Peyer's patch (tissue), 4 donors: ENCODE results near the gene DST.

Experiments
- POLR2A ChIP-seq, 2 donors: fragments of 450-650 bp; IDR thresholded peaks; one replicate each; pipeline ENCODE4 v1.5.1; 2017; ENCODE audit warnings: antibody characterized with exemption in 2 of 2, mild to moderate bottlenecking in 2 of 2, moderate library complexity in 2 of 2
- TF ChIP-seq, protein P1 (sequence below), 6 experiments: fragments of 450-650 bp in 4 of 6; fragments of 200-600 bp in 2 of 6; sonication (generic) in 1 of 6; IDR thresholded peaks; one replicate each; pipeline ENCODE4 v1.5.1; 2017 to 2019; ENCODE audit warnings: antibody characterized with exemption in 6 of 6, mild to moderate bottlenecking in 3 of 6, moderate library complexity in 1 of 6

DNA sequence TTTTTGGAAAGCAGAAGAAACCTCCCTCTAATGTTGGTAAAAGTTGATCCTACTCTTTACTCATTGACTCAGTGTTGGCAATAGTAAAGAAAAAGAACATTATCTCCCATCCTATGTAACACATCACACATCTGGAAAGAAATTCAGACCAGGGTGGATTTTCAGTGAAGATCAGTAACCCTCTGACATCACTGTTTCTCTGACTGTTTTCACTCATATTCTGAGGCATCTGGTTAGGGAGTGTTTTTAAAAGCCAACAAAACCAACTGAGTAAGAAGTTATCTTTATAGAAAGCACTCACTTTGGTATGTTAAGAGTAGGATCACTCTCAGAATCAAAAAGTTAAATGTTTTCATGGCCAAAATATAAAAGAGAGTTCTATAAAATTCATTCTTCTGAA lies 143.6 kb downstream of the DST start:
- TF ChIP-seq, protein P1, sequence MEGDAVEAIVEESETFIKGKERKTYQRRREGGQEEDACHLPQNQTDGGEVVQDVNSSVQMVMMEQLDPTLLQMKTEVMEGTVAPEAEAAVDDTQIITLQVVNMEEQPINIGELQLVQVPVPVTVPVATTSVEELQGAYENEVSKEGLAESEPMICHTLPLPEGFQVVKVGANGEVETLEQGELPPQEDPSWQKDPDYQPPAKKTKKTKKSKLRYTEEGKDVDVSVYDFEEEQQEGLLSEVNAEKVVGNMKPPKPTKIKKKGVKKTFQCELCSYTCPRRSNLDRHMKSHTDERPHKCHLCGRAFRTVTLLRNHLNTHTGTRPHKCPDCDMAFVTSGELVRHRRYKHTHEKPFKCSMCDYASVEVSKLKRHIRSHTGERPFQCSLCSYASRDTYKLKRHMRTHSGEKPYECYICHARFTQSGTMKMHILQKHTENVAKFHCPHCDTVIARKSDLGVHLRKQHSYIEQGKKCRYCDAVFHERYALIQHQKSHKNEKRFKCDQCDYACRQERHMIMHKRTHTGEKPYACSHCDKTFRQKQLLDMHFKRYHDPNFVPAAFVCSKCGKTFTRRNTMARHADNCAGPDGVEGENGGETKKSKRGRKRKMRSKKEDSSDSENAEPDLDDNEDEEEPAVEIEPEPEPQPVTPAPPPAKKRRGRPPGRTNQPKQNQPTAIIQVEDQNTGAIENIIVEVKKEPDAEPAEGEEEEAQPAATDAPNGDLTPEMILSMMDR (IDR thresholded peaks at IDR 0.05), result no peak
- TF ChIP-seq POLR2A (IDR thresholded peaks at IDR 0.05), result no peak
